NOMO-1 (cell line): ENCODE data around the gene CBLB.

Experiments used
- DNase-seq, 2 experiments: peaks; one replicate each; lab custom pipeline; 2025; ENCODE audit not compliant: unreplicated experiment in 2 of 2; lab: John Stamatoyannopoulos, UW

Gene CBLB

DNA sequence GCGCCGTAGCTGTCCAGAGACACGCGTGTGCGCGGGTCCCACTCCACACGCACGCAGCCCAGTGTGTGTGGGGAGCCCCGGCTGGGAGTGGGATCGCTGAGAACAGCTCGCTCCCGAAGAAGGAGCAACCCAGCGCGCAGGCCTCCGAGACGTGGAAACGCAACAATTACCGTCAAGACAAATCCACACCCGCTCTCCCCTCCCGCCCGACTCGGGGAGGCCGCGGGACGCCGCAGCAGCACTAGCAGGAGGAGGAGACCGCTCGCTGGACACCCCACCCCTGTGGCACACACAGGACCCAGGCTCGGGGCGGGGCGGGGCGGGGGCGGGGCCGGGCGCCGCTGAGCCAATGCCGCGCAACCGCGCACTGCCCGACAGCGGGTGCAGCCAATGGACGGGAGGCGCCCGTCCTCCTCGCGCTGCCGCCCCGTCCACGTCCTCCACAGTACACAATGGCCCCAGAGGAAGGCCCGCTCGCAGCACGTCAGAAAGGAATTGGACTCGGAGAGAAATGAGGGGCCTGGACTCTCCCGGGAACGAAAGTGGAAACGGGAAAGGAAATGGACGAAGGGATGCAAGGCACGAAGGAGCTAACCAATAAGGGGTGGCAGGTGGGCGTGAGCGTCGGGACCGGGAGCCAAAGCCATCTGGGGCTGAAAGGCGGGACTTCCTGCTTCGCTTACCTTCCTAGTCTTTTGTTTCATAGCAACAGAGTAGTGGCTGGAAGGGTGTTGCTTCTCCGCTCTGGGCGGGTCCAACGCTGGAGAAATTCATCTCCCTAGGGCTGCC lies at the start of gene CBLB:
TSS of gene CBLB (minus strand) at position 271 of the 789 bp plus-strand sequence. CDS start 1,435 bp downstream, outside the sequence.
- peak; percentile 91 to 95 for DNase-seq

DNA sequence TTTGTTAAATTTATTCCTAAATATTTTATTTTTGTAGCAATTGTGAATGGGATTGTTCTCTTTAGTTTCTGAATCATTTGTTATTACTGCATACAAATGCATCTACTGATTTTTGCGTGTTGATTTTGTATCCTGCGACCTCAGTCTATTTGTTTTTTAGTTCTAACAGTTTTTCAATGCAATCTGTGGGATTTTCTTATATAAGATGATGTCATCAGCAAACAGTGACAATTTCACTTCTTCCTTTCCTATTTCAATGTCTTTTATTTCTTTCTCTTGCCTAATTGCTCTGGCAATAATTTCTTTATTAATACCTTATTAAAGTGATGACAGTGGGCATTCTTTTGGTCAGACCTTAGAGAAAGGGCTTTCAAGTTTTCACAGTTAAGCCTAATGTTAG lies 48.0 kb upstream of the CBLB start:
- DNase-seq = no peak

- DNase-seq = no peak
Observed at GRCh38 chr3:105915524-105915923, 46.7 kb upstream of the CBLB start.

- DNase-seq = no peak
Observed at GRCh38 chr3:105913616-105914015, 44.8 kb upstream of the CBLB start.

- DNase-seq = no peak
Observed at GRCh38 chr3:105912891-105913290, 44.1 kb upstream of the CBLB start.

GRCh38 chr3:105911496-105911895 lies 42.7 kb upstream of the CBLB start:
- DNase-seq = no peak

DNA sequence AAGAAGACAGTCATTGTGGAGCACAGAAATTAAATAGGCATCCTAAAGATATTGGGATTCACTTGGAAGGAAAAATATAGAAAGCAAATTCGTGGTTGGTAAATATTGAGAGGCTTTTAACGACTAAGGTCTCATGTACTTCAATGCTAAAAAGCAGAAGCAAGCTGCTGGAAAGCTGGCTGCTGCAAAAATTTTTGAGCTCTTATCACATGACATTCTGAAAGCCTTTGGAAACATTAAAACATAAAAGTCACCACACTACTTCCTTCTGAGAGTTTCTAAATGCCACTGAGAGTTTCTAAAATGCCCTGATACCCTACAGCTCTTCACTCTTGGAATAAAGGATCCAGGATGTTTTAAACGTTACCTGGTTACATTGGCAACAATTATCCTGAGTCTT lies 39.0 kb upstream of the CBLB start:
- peak; percentile 88 to 94 for DNase-seq

GRCh38 chr3:105906836-105907235 lies 38.0 kb upstream of the CBLB start:
- peak in 1 of 2 experiments; percentile 34 for DNase-seq

DNA sequence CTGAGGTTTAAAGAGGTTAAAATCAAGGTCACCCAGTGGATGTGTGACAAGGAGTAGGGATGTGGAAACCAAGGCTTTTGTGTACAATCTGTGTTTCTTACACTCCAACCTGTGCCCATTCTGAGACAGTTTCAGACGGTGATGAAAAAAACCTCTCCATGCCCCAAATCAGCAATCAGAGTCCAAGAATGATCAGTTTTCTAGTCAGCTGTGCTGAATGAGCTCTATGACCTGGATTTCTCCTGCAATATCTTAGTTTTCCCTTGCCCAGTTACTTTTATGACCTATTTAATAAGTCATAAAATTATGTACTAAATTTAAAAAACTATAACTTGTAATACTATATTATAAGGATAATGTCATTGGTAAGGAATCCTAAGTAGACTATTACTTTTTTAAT lies 37.5 kb upstream of the CBLB start:
- no peak for DNase-seq

- DNase-seq = no peak
Observed at GRCh38 chr3:105905328-105905727, 36.5 kb upstream of the CBLB start.

DNA sequence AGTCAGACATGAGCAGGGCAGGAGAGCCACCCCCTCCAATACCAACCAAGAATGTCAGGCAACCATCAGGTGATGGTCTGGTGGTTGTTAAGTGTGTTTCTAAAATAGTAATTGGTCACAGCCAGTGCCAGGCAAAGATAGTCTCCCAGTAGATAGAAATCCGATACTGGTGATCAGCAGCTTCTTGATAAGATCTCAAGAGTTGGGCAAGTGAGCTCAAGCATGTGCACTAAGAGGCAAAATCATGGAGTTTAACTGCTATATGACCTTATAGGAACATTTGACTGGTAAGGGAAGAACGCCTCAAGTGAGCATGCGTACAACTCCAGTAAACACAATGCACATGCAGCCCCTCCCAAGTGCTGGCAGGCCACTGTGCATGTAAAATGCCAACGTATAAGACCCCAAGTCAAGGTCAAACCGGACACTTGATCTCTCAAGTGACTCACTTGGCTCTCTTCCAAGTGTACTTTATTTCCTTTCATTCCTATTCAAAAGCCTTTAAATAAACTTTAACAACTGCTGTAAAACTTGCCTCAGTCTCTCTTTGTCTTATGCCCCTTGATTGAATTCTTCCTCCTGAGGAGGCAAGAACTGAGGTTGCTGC lies 36.0 kb upstream of the CBLB start:
- no peak for DNase-seq

- no peak for DNase-seq
Observed at GRCh38 chr3:105904251-105904650, 35.4 kb upstream of the CBLB start.

GRCh38 chr3:105899516-105899915 lies 30.7 kb upstream of the CBLB start:
- DNase-seq = no peak

DNA sequence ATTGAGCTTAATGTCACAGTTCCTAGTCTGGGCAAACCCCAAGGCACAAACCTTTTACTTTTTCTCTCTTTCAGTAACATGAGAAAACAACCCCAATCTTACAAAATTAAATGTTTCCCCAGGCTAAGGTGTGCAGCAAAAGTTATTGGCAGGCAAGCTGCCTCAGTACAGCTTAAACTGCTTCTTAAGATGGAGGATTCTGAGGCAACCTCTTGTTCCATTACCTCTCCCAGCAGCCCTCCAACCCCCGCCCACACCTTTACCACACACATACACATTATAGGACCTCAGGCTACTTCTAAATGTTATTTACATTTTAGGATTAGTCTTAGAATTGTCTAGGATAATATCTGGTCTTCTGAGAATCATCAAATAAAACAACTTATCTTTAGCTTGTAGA lies 22.3 kb upstream of the CBLB start:
- no peak for DNase-seq

DNA sequence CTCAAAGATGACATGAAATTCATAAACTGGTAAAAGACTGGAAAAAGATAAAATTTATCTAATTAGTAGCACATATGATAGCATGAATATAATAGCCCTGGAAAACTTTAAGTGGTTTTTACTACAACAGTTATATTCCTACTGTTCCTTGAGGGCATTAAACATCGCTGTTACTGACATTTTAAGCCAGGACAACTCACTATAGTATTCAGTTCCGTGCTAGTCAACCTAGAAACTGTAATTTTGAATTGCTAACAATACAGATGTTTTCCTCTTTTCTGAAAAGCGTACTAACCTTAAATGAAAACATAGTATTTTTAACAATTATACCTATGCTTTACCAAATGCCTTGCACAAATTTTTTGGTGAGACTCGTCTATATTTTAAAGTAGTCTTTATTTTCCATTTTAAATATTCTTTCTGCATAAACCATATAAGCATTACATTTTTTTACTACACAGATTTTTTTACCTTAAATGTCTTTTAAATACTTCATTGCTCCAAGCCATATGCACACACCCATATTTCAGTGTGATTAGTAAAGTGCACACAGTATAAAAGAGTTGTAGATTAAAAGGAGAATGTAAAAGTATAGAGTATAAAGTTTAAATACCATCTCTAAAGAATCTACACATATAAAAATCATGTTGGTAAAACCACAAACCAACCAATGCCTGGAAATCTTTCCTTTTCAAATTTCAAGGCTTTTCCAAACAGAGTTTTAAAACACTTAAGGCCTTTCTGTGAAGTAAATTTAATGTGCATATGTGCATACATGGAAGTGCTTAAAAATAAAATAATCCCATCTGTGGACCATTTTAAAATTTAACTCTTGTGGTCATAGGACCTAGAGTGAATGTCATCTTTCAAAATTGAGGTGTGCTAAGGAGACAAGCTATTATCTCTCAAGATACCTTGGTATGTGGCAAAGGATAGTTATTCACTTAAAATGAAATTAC lies 20.1 kb upstream of the CBLB start:
- DNase-seq = no peak

GRCh38 chr3:105885256-105885655 lies 16.4 kb upstream of the CBLB start:
- DNase-seq = peak in 1 of 2 experiments; percentile 26

DNA sequence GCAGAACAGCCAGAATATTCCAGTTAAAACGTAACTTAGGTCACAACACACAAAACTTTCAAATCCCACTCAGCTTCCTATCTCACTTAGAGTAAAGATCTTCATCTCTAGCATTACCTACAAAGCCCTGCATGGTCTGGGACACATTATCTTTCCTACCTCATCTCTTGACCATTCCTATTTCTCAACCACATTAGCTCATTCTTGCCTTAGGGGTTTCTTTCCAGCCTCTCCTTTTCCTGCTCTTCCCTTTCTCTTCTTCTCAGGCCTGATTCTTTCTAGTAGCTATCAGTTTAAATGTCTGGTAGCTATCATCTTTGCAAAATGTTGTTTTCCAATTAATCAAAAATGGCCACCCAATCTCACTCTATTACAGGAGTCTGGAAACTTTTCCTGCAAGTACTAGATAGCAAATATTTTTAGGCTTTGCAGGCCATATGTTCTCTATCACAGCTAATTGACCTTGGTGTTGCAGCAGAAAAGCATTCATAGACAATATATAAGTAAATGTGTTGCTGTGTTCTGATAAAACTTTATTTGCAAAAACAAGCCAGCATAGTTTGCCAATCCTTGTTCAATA lies 15.1 kb upstream of the CBLB start:
- DNase-seq = no peak

- no peak for DNase-seq
Observed at GRCh38 chr3:105880681-105881290, 12.0 kb upstream of the CBLB start.

DNA sequence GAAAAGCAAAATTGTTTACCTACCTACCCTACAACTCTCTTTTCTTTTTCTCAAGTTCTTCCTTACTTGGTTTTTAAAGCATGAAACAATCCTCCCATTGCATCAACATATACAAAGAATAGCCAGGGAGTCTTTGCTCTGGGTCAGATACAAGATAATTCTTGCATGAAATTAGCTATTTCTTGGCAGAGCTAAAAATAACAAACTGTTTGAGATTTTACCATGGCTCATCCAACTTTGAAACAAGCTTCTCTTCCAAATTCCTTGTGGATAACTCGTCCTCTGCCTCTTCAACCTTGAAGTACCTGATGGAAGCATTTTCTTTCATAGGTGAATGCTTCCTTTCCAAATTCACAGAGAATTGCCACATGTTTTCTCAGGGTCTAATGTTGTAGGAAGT lies 9.2 kb upstream of the CBLB start:
- DNase-seq = no peak

GRCh38 chr3:105877336-105877910 lies 8.6 kb upstream of the CBLB start:
- DNase-seq = peak in 1 of 2 experiments; percentile 4
